Choroid plexus epithelial cell (primary cell): ENCODE data around the gene DSP.

ENCODE experiments used
- DNase-seq: peaks from one replicate; pipeline ENCODE4 v3.0.0-alpha.2; 2010; ENCODE audit warnings: low read depth
- H3K4me3 ChIP-seq: 2 replicates; pipeline ENCODE4 v1.5.1; 2011; ENCODE audit warnings: low read depth, mild to moderate bottlenecking, control low read depth, low read length, moderate library complexity
- TF ChIP-seq, protein P1 (sequence below): conservative IDR thresholded peaks from 2 replicates; pipeline ENCODE4 v1.5.1; 2011; ENCODE audit warnings: low read depth, mild to moderate bottlenecking, control low read depth, inconsistent platforms, low read length, moderate library complexity

Gene DSP

DNA sequence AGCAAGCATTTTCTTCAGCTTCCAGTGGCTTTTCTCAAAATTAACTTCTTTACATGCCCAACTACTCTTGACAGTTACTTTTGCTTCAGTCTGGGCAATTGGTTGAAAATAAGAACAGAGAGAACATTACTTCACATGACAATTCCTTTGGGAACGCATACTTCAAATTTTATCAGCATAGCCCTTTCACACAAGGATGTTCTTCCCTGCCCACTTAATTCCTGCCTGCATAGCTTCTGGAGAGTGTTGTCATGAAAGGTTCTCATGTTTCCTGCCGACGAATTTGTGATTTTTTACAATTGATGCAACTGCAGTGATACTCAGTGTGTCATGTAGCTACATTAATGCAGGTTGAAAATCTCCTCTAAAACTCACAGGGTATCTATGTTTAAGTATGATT lies 26.6 kb downstream of the DSP start:
- TF ChIP-seq, protein P1, sequence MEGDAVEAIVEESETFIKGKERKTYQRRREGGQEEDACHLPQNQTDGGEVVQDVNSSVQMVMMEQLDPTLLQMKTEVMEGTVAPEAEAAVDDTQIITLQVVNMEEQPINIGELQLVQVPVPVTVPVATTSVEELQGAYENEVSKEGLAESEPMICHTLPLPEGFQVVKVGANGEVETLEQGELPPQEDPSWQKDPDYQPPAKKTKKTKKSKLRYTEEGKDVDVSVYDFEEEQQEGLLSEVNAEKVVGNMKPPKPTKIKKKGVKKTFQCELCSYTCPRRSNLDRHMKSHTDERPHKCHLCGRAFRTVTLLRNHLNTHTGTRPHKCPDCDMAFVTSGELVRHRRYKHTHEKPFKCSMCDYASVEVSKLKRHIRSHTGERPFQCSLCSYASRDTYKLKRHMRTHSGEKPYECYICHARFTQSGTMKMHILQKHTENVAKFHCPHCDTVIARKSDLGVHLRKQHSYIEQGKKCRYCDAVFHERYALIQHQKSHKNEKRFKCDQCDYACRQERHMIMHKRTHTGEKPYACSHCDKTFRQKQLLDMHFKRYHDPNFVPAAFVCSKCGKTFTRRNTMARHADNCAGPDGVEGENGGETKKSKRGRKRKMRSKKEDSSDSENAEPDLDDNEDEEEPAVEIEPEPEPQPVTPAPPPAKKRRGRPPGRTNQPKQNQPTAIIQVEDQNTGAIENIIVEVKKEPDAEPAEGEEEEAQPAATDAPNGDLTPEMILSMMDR: no peak
- DNase-seq: peak; percentile 87
- no peak overlapping the region for H3K4me3 ChIP-seq

DNA sequence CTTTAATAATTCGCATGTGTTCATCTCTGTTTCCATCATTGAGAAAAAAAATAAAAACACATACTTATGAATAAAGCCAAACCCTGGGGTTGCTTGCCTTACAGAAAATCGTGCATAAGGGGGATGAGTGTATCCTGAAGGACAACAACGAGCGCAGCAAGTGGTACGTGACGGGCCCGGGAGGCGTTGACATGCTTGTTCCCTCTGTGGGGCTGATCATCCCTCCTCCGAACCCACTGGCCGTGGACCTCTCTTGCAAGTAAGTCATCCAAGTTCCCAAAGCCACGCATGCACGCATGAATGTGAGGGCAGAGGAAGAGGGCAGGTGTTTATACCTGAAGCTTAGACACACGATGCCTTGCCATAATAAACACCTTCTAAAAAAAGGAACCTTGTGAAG lies 27.6 kb downstream of the DSP start:
- no peak for DNase-seq
- H3K4me3 ChIP-seq: no peak overlapping the region
- TF ChIP-seq, protein P1: no peak

DNA sequence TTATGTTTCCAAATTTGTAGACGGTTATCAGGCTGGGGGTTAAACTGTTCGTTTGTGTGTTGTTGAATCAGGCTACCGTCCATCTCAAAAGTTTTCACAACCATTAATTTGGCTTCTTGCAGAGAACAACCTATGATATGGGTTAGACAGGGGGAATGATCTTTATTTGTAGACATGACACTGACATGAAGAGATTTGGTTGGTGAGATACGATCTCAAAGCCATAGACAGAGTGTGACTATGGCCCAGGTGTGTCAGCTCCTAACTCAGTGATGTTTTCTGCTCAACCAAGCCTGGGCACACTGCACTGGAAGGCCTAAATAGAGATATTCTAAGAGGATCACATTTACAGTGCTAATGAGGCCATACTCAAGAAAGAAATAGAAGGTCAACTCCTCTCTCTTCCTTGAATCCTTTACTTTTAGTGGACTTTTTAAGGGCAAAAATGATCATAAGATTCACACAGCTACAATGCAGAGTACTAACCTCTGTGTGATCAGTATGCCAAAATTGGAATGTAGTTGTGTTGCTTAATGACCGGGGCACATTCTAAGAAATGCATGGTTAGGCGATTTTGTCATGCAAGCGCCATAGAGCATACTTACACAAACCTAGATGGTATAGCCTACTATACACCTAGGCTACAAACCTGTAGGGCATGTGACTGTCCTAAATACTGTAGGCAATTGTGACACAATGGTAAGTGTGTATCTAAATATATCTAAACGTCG lies 30.9 kb downstream of the DSP start:
- no peak for DNase-seq
- TF ChIP-seq, protein P1: no peak
- H3K4me3 ChIP-seq: no peak overlapping the region

DNA sequence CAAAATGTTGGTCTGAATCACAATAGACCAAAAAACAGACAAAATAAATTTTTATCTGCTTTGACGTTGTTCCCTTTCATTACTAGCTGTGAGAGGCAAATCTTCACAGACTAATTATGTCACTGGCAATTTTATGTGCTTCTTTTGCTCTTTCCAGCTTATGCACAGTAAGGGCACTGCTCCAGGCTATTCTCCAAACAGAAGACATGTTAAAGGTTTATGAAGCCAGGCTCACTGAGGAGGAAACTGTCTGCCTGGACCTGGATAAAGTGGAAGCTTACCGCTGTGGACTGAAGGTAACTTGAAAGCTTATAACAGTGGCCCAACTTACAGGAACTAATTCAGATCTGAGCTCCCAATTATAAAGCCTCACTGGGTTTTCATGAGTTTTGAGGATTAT lies 33.0 kb downstream of the DSP start:
- no peak for DNase-seq
- no peak overlapping the region for H3K4me3 ChIP-seq
- TF ChIP-seq, protein P1: no peak

DNA sequence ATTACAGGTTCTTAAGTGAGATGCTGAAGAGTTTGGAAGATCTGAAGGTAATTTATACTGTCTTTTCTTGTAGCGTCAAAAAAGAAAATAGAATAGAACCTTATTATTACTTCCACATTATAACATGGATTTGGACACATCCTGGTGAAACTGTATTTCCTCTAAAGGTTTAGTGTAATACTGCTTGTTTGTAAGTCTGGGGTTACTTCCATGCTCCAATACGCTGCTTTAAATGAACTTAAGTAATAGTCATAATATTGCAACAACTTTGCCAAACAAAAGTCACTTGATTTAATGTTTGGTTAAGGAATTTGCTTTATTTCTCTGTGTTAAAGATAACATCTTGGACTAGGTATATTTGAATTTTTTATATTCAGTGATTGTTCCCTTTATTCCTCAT lies 37.0 kb downstream of the DSP start:
- DNase-seq: no peak
- H3K4me3 ChIP-seq: no peak overlapping the region
- TF ChIP-seq, protein P1: no peak

DNA sequence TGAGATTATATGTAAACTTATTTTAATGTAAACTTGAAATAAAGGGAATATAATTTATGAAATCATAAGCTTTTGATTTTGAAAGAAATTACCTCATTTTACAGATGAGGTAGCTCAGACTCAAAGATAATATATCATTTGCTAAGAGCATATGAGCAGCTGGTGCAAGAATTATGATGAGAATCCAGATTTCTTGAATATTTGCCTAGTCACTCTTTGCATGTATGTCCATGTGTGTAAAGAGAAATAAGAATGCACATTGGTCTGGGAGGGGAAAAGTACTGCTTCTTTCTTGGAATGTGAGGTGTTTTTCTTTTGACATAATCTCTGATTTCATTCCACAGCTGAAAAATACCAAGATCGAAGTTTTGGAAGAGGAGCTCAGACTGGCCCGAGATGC lies 37.5 kb downstream of the DSP start:
- no peak for DNase-seq
- no peak overlapping the region for H3K4me3 ChIP-seq
- TF ChIP-seq, protein P1: no peak

DNA sequence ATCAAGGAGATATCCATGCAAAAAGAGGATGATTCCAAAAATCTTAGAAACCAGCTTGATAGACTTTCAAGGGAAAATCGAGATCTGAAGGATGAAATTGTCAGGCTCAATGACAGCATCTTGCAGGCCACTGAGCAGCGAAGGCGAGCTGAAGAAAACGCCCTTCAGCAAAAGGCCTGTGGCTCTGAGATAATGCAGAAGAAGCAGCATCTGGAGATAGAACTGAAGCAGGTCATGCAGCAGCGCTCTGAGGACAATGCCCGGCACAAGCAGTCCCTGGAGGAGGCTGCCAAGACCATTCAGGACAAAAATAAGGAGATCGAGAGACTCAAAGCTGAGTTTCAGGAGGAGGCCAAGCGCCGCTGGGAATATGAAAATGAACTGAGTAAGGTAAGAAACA lies 38.4 kb downstream of the DSP start:
- TF ChIP-seq, protein P1: no peak
- DNase-seq: no peak
- H3K4me3 ChIP-seq: no peak overlapping the region
